ENCODE measurements around the gene MAPK11. TPM values are rescaled to one million over a fixed set of nuclear protein-coding genes. Genes with fewer than 3 reads are reported as not detected.

MAPK11 gene
- total RNA-seq, 1 experiment from 2014 or later = 19.3 TPM

DNA sequence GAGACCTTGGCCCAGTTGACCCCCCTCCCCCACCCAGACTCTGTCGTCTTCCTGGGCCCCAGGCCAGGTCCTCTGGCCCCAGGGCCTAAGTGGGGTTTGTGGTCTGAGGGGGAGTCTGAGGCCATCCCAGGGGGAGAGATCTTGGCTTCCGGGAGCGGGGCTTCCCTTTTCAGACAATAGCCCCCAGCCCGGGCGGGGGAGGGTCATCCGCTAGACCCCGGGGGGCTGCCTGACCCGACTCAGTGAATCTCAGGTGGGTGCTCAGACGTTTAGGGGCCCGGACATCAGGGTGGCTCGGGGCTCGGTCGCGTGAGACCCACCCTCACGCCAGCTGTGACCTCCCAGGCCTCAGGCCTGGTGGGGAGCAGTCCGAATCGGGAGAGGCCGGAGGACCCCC is 609 bp downstream of the MAPK11 start:
- TF ChIP-seq, protein P1, sequence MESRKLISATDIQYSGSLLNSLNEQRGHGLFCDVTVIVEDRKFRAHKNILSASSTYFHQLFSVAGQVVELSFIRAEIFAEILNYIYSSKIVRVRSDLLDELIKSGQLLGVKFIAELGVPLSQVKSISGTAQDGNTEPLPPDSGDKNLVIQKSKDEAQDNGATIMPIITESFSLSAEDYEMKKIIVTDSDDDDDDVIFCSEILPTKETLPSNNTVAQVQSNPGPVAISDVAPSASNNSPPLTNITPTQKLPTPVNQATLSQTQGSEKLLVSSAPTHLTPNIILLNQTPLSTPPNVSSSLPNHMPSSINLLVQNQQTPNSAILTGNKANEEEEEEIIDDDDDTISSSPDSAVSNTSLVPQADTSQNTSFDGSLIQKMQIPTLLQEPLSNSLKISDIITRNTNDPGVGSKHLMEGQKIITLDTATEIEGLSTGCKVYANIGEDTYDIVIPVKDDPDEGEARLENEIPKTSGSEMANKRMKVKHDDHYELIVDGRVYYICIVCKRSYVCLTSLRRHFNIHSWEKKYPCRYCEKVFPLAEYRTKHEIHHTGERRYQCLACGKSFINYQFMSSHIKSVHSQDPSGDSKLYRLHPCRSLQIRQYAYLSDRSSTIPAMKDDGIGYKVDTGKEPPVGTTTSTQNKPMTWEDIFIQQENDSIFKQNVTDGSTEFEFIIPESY (IDR thresholded peaks at IDR 0.05; ENCODE audit: extremely low read depth, insufficient replicate concordance, low read length) = no peak
- TF ChIP-seq FOSL1 (IDR thresholded peaks at IDR 0.05; ENCODE audit: low read depth) = no peak
- no peaks in the 10 kb centered on the region for H3K79me2 ChIP-seq (ENCODE audit: insufficient read depth, low read length)
- no peaks in the 10 kb centered on the region for H3K9me2 ChIP-seq (ENCODE audit: insufficient read depth)
- H4K20me1 ChIP-seq (ENCODE audit: insufficient read depth) = no peaks in the 10 kb centered on the region
- BruUV-seq (replicated peaks) = no TSS peak
- no peak overlapping the region for H2AFZ ChIP-seq (ENCODE audit: low read depth, low read length, poor library complexity, severe bottlenecking)
- ATAC-seq = 0 out of 2 replicates have a peak, but pooled peaks have one; percentile 1
- H3K4me1 ChIP-seq (ENCODE audit: control insufficient read depth in 1 of 2, insufficient read depth in 2 of 2, low read length in 2 of 2) = peaks cover 27 to 44% of the 10 kb centered on the region in 2 experiments
- peak overlapping the region; percentile 57 for H3K9ac ChIP-seq (ENCODE audit: low read length)
- ChIA-PET CTCF (no interaction called here), POLR2A (no interaction called here), RAD21 (ENCODE audit: low non-redundant PET in 1 of 2, low total read pairs in 2 of 2, uncharacterized antibody in 2 of 2, unreplicated experiment in 2 of 2) (no interaction called here)
- no peaks in the 10 kb centered on the region for H3K36me3 ChIP-seq (ENCODE audit: control insufficient read depth in 1 of 2, insufficient read depth in 2 of 2, low read length in 2 of 2)
- no peaks in the 10 kb centered on the region for H3K27me3 ChIP-seq (ENCODE audit: insufficient read depth, low read length)
- H3K27ac ChIP-seq (ENCODE audit: low read depth, low read length) = peak overlapping the region; percentile 51
- intact Hi-C loops (cut with micrococcal nuclease) = no loop called here
- H3K4me2 ChIP-seq (ENCODE audit: low read length) = peak overlapping the region; percentile 88
- H3K4me3 ChIP-seq (replicated peaks in 1 of 2; ENCODE audit: low read depth in 1 of 2, low read length in 2 of 2) = peak overlapping the region; percentile 48 to 65
- H3K9me3 ChIP-seq (ENCODE audit: control insufficient read depth in 1 of 2, insufficient read depth in 1 of 2, low read depth in 1 of 2, low read length in 2 of 2) = no peaks in the 10 kb centered on the region
- no peak for DNase-seq (ENCODE audit: low read depth, low spot score)

- H4K20me1 ChIP-seq (ENCODE audit: insufficient read depth) = no peaks in the 10 kb centered on the region
- peak overlapping the region in 1 of 2 experiments; percentile 65; a peak in 1 of 4 replicates for H3K4me3 ChIP-seq (replicated peaks in 1 of 2; ENCODE audit: low read depth in 1 of 2, low read length in 2 of 2)
- no peak overlapping the region for H2AFZ ChIP-seq (ENCODE audit: low read depth, low read length, poor library complexity, severe bottlenecking)
- peak overlapping the region; percentile 51 for H3K27ac ChIP-seq (ENCODE audit: low read depth, low read length)
- ChIA-PET RAD21 (ENCODE audit: low non-redundant PET in 1 of 2, low total read pairs in 2 of 2, uncharacterized antibody in 2 of 2, unreplicated experiment in 2 of 2) (no interaction called here), POLR2A (no interaction called here), CTCF (no interaction called here)
- intact Hi-C loops (cut with micrococcal nuclease) = no loop called here
- H3K9ac ChIP-seq (ENCODE audit: low read length) = no peak overlapping the region
- H3K4me1 ChIP-seq (ENCODE audit: control insufficient read depth in 1 of 2, insufficient read depth in 2 of 2, low read length in 2 of 2) = peaks cover 27 to 40% of the 10 kb centered on the region in 2 experiments
- BruUV-seq (replicated peaks) = no TSS peak
- H3K4me2 ChIP-seq (ENCODE audit: low read length) = peak overlapping the region; percentile 88
- H3K9me3 ChIP-seq (ENCODE audit: control insufficient read depth in 1 of 2, insufficient read depth in 1 of 2, low read depth in 1 of 2, low read length in 2 of 2) = no peaks in the 10 kb centered on the region
- no peaks in the 10 kb centered on the region for H3K79me2 ChIP-seq (ENCODE audit: insufficient read depth, low read length)
- no peaks in the 10 kb centered on the region for H3K36me3 ChIP-seq (ENCODE audit: control insufficient read depth in 1 of 2, insufficient read depth in 2 of 2, low read length in 2 of 2)
- H3K9me2 ChIP-seq (ENCODE audit: insufficient read depth) = no peaks in the 10 kb centered on the region
- no peaks in the 10 kb centered on the region for H3K27me3 ChIP-seq (ENCODE audit: insufficient read depth, low read length)
- TF ChIP-seq TCF7L2 (IDR thresholded peaks at IDR 0.05; ENCODE audit: borderline replicate concordance, extremely low read depth, insufficient read depth, insufficient read length) (no peak), CBX3 (IDR thresholded peaks at IDR 0.05; ENCODE audit: low read depth) (no peak), MAX (IDR thresholded peaks at IDR 0.05) (peak; percentile 55; the same call in 1 of the 2 replicates)
- ATAC-seq (no peak), DNase-seq (ENCODE audit: low read depth, low spot score) (no peak)
Measured at GRCh38 chr22:50268655-50269113, 1.5 kb downstream of the MAPK11 start.
